Activated T-helper 1 cell treated with anti-CD3 and anti-CD28 coated beads, Interleukin-2, amount 50 U/mL, for 16 hours (primary cell): Measurements from ENCODE around the gene TAF5.
A peak's percentile ranks its signal among the peaks of the same experiment; 100 is the strongest.
"Not testable (repeated sequence)": the region's sequence is repeated elsewhere in the genome, so short reads cannot be mapped to it uniquely, and the experiment has no call there.

Experiments
- DNase-seq, 2 donors: peaks; one replicate each; pipeline ENCODE4 v3.0.0-alpha.2; 2020; ENCODE audit warnings: low read depth in 1 of 2, low spot score in 1 of 2

TAF5 gene

DNA sequence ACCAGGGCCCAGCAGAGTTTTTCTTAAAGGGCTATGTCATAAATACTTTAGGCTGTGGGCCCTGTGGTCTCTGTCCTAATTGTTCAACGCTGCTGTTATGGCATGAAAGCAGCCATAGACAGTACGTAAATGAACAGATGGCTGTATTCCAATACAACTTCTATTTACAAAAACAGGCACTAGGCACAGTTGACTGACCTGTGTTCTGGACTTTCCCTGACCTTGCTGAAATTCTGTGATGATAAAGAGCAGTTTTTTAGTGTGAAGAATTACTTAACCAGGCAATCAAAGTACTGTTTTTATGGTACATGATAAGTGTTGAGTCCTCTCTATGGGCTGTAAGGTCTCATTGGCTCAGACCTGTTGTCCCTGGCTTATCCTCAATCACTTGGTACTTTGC is 45.8 kb downstream of the TAF5 start:
- DNase-seq: no peak

- DNase-seq: no peak
Observed at GRCh38 chr10:103415581-103415980, 47.8 kb downstream of the TAF5 start.

DNA sequence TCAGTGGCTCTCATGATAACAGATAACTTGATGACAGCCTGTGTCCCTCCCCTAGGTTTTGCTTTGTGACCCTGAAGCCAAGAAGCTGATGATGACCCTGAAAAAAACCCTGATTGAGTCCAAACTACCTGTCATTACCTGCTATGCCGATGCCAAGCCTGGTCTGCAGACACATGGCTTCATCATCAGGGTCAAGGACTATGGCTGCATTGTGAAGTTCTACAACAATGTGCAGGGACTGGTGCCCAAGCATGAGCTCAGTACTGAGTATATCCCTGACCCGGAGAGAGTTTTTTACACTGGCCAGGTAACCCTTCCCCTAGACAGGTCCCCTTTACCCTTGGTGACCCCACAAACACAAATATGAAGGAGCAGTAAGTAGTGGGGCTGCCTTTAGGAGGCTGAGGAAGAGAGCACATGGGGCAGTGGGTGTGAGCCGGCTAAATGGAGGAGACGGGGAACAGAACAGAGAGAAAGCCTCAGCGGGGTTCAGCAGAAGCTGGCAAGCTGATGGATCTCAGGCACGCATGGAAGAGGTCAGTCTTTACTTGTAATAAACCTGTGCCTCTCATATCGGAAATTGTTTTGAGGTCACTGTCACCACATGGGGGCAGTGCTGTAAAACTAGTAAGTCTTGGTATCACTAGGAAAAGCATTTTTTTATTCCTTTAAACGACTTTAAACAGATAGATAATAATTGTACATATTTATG is 48.8 kb downstream of the TAF5 start:
- peak; percentile 14 to 24 for DNase-seq

- not testable (repeated sequence) for DNase-seq
Observed at GRCh38 chr10:103417148-103417469, 49.3 kb downstream of the TAF5 start.

DNA sequence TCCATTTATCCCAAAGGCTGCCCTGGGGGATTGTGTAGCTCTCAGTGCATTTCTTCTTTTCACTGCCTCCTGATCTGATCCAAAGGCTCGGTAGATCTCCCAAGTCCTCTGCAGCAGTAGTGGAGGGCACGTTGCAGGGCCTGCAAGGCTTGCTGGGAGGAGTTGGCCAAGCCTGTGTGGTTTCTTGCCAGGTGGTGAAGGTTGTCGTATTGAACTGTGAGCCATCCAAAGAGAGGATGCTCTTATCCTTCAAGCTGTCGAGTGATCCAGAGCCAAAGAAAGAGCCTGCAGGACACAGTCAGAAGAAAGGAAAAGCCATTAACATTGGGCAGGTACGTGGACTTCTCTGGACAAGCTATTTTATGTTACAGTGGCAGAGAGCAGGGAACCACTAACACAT is 49.8 kb downstream of the TAF5 start:
- DNase-seq: no peak

DNA sequence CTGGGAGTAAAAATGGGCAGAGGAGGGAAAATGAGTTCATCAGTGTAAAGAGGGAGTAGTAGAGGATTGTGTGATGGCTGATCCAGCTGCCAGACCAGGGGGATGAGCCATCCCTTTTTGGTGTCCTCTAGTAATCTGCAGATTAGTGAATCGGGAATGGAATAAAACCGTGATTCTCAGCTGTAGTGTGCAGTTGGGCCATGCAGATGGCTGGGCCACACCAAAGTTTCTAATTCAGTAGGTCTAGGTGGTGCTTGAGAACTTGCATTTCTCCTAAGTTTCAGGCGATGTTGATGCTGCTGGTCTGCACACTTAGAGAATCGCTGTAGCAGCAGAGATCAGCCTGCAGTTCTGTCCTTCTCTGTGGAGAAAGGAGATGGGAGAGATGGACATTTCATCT is 51.3 kb downstream of the TAF5 start:
- no peak for DNase-seq

DNA sequence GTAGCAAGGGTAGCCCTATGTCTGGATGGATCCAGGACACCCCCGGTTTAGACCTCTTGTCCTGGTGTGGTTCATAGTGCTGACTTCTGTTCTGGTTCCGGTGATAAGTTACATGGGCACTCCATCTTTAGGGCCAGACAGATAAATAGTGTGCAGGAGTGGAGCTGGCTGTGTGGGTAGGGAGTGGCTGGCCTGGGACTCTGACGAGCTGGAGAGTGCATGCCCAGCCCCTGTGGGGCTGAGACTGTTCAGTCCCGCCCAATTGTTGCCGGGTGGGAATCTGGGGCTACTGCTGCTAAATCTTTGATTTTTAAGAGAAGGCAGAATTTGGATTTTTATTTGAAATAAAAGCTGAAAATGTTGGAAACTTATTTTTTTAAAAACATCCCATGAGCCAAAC is 56.0 kb downstream of the TAF5 start:
- DNase-seq: no peak

- no peak for DNase-seq
Observed at GRCh38 chr10:103427866-103428265, 60.1 kb downstream of the TAF5 start.

GRCh38 chr10:103428989-103429643 is 61.3 kb downstream of the TAF5 start:
- no peak for DNase-seq

DNA sequence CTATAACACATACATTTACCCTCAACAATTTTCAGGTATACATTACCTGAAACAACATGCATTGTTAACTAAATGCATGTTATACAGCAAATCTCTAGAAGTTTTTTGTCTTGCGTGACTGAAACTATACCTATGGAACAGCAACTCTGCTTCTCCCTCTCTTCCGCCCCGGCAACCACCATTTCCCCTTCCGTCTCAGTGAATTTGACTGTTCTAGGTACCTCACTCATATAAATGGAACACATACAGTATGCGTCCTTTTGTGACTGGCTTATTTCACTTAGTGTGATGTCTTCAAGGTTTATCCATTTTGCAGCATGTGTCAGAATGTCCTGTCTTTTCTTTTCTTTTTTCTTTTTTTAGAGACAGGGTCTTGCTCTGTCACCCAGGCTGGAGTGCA is 61.9 kb downstream of the TAF5 start:
- DNase-seq: no peak

- no peak for DNase-seq
Observed at GRCh38 chr10:103431902-103432301, 64.1 kb downstream of the TAF5 start.

- DNase-seq: no peak
Observed at GRCh38 chr10:103433858-103434257, 66.1 kb downstream of the TAF5 start.
